ENCODE results near the gene ZNF423.

DNA sequence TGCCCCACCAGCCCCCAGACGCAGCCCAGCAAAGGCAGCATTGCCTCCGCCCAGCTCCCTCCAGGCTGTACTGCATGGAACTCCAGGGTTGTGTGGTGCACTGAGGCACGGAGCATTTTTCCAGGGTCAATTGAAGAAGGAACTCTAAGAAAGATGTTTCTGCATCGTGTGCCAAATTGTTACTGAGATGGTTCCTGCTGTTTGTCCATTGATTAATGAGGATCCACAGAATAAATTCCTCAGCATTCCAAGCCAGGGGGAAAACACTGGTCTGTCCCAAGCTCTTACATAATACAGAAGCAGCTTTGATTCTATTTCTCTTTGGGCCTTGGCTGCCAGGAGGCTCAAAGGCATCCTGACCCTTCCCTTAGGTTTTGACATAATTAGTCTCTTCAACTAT is 80.9 kb downstream of the ZNF423 start:
- TF ChIP-seq CTCF (IDR thresholded peaks at IDR 0.05), result no peak
- no peak for TF ChIP-seq POLR2A (IDR thresholded peaks at IDR 0.05)

All from Peyer's patch (tissue), 4 donors.